GM13976 (cell line): Measurements from ENCODE around the gene PLD2.
"Not testable (repeated sequence)": the region's sequence is repeated elsewhere in the genome, so short reads cannot be mapped to it uniquely, and the experiment has no call there.

Experiments
- DNase-seq: peaks from one replicate; pipeline ENCODE4 v3.0.0; 2012; ENCODE audit warnings: low spot score
- in situ Hi-C: fragments of 300-500 bp; cut with MboI; formaldehyde crosslinking; loops from one replicate; pipeline ENCODE4 v1.12.0; 2022; ENCODE audit warnings: low sequenced_read_pairs, mixed read lengths, inconsistent platforms; ENCODE audit not compliant: unreplicated experiment
- TF ChIP-seq, protein P1 (sequence below): IDR thresholded peaks from 2 replicates; pipeline ENCODE4 v1.5.1; 2012; ENCODE audit warnings: borderline replicate concordance, mild to moderate bottlenecking; ENCODE audit not compliant: insufficient read depth; ENCODE audit errors: extremely low read depth, missing control alignments, control extremely low read depth

The PLD2 gene

DNA sequence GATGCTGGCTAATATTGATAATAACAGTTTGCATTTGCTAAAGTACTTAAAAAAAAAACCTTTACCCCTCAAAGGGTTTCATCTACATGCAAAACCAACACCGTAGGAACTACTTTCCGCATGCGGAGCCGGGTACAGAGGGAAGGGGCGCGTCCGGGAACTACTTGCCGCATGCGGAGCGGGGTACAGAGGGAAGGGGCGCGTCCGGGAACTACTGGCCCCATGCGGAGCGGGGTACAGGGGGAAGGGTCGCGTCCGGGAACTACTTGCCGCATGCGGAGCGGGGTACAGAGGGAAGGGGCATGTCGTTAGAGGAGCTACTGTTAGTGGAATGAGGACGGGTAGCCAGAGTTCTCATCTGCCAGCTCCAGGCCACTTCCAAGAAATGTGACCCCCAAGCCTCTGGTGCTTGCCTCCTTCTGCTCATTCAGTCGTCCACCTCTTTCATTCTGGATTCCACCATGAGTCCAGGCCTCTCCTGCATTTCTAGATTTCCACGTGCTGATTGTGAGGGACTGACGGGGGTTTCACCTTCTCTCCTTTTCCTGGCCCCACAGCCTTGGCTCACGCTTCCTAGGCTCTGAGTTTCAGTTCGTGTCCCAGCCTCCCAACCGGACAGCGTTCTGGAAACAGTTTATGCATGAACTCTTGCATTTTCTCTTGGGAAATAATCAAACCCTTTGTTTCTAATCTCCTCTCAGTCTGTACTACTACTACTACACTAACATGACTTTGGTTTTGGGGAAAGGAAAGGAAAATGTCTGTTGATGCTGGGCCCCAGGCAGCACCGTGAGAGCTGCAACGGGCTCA, 53.1 kb downstream of the PLD2 start:
- in situ Hi-C loops: no loop called here
- DNase-seq: no peak
- TF ChIP-seq, protein P1, sequence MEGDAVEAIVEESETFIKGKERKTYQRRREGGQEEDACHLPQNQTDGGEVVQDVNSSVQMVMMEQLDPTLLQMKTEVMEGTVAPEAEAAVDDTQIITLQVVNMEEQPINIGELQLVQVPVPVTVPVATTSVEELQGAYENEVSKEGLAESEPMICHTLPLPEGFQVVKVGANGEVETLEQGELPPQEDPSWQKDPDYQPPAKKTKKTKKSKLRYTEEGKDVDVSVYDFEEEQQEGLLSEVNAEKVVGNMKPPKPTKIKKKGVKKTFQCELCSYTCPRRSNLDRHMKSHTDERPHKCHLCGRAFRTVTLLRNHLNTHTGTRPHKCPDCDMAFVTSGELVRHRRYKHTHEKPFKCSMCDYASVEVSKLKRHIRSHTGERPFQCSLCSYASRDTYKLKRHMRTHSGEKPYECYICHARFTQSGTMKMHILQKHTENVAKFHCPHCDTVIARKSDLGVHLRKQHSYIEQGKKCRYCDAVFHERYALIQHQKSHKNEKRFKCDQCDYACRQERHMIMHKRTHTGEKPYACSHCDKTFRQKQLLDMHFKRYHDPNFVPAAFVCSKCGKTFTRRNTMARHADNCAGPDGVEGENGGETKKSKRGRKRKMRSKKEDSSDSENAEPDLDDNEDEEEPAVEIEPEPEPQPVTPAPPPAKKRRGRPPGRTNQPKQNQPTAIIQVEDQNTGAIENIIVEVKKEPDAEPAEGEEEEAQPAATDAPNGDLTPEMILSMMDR: no peak

DNA sequence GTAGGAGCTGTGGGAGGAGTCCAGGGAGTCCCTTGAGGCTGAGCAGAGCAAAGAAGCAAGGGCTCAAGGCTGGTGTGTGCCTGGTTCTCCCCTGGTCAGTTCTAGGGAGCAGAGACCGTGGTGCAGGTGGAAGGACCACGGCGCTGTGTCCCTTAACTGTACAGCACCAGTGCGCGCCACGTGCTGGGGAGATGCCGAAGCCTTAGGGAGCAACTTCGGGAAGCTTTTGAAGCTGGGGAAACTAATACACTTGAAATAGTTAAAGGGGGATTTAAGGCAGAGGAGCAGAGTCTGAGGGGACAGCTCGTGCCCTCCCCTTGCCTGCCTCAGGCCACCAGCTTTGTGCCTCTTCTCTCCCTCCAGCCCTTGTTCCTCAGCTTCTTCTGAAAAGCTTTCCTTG, 53.7 kb downstream of the PLD2 start:
- TF ChIP-seq, protein P1: no peak
- no peak for DNase-seq
- in situ Hi-C loops: no loop called here

DNA sequence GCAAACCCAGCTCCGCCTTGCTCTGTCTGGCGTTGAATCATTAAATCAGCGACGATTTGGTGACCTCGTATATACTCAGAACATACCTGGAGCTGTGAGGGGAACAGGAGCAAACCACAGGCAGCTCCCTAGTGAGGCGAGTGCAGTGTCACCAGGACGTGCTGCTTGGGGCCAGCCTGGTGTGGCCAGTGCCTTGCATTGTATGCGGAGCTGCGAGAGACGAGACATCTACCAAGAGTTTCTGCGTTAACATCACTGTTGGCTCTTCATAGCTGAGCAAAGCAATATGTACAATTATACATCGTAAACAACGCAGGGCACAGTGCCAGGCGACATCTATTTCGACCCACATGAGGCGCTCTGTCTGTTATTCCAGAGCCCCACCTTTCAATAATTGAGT, 54.1 kb downstream of the PLD2 start:
- TF ChIP-seq, protein P1: no peak
- no peak for DNase-seq
- in situ Hi-C loops: no loop called here

- no peak for DNase-seq
- in situ Hi-C loops: no loop called here
- TF ChIP-seq, protein P1: no peak
Measured at GRCh38 chr17:4862720-4863119, 55.8 kb downstream of the PLD2 start.

GRCh38 chr17:4863321-4863720, 56.4 kb downstream of the PLD2 start:
- no peak for DNase-seq
- TF ChIP-seq, protein P1: no peak
- in situ Hi-C loops: no loop called here

DNA sequence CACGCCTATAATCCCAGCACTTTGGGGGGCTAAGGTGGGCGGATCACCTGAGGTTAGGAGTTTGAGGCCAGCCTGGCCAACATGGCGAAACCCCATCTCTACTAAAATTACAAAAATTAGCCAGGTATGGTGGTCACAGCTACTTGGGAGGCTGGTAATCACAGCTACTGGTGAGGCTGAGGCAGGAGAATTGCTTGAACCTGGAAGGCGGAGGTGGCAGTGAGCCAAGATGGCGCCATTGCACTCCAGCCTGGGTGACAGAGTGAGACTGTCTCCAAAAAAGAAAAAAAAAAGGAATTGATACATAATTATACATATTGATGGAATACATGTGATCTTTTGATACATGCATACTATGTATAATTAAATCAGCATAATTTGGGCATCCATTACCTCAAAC, 60.6 kb downstream of the PLD2 start:
- in situ Hi-C loops, DNase-seq: not testable (repeated sequence)

GRCh38 chr17:4869058-4869998, 62.4 kb downstream of the PLD2 start:
- DNase-seq, in situ Hi-C loops: not testable (repeated sequence)
